Lower lobe of right lung (tissue), 2 donors: ENCODE results near the gene MOGAT3. TPM values are rescaled to one million over a fixed set of nuclear protein-coding genes. Genes with fewer than 3 reads are reported as not detected.

Experiments used
- ATAC-seq, 2 donors: fragments of 200-7000 bp; cut with Tn5 transposase; one replicate each; pipeline ENCODE4 v1.9.1; 2020 to 2022; ENCODE audit warnings: mild to moderate bottlenecking in 2 of 2, moderate library complexity in 2 of 2
- DNase-seq: peaks from one replicate; pipeline ENCODE4 v3.0.0-alpha.2; 2020
- H3K27ac ChIP-seq: fragments of 200-600 bp; one replicate; pipeline ENCODE4 v1.8.0; 2022
- H3K27me3 ChIP-seq: fragments of 200-600 bp; one replicate; pipeline ENCODE4 v1.8.0; 2022; ENCODE audit warnings: low read depth
- H3K36me3 ChIP-seq: fragments of 200-600 bp; one replicate; pipeline ENCODE4 v1.8.0; 2022; ENCODE audit warnings: mild to moderate bottlenecking
- H3K4me1 ChIP-seq: fragments of 200-600 bp; one replicate; pipeline ENCODE4 v1.8.0; 2022
- H3K4me3 ChIP-seq: fragments of 200-600 bp; one replicate; pipeline ENCODE4 v1.8.0; 2022; ENCODE audit warnings: mild to moderate bottlenecking
- H3K9me3 ChIP-seq: fragments of 200-600 bp; one replicate; pipeline ENCODE4 v1.8.0; 2022
- CTCF ChIP-seq: fragments of 200-600 bp; IDR thresholded peaks from one replicate; pipeline ENCODE4 v1.8.0; 2022; ENCODE audit warnings: antibody characterized with exemption, mild to moderate bottlenecking
- intact Hi-C: fragments of 100-400 bp; cut with DNase I; formaldehyde crosslinking; loops from one replicate; pipeline ENCODE4 v1.11.0; 2022
- total RNA-seq: library from RNA; stranded (reverse); fragmentation: NEBNext Ultra II Directional; extraction: Animal tissue kit (Norgen Biotek cat#: 25700); gene quantifications from one replicate; pipeline ENCODE4 v1.2.1, GENCODE V29; 2021
- donor health status: DM: no; HTN: yes; CAD: no; lungs with severe emphysema.

The MOGAT3 gene
- total RNA-seq, 1 donor from 2014 or later = not detected

- peak overlapping the region; percentile 94 for H3K4me3 ChIP-seq
These were observed 15.4 kb upstream of the MOGAT3 start for GRCh38 chr7:101216001-101216859.

GRCh38 chr7:101212014-101212413 lies 11.2 kb upstream of the MOGAT3 start:
- no peak for ATAC-seq
- TF ChIP-seq CTCF = no peak
- Histone ChIP-seq H3K4me3 (no peak overlapping the region), H3K27me3 (no peaks in the 10 kb centered on the region), H3K36me3 (peaks cover 85% of the 10 kb centered on the region), H3K4me1 (peaks cover 10% of the 10 kb centered on the region), H3K9me3 (no peaks in the 10 kb centered on the region), H3K27ac (no peak overlapping the region)
- DNase-seq = no peak
- intact Hi-C loops = no loop called here

More at GRCh38 chr7:101216001-101216859, 15.4 kb upstream of the MOGAT3 start:
- no peak for TF ChIP-seq CTCF
- H3K9me3 ChIP-seq = no peaks in the 10 kb centered on the region
- DNase-seq = peak; percentile 59
- intact Hi-C loops = no loop called here
- peak overlapping the region; percentile 93 for H3K27ac ChIP-seq
- peaks cover 30% of the 10 kb centered on the region for H3K4me1 ChIP-seq
- no peaks in the 10 kb centered on the region for H3K27me3 ChIP-seq
- peak; percentile 2 to 18 for ATAC-seq
- peaks cover 50% of the 10 kb centered on the region for H3K36me3 ChIP-seq

- no peak overlapping the region for H3K4me3 ChIP-seq
- peaks cover 90% of the 10 kb centered on the region for H3K36me3 ChIP-seq
- intact Hi-C loops = no loop called here
- peaks cover 7% of the 10 kb centered on the region for H3K4me1 ChIP-seq
- no peak overlapping the region for H3K27ac ChIP-seq
- no peaks in the 10 kb centered on the region for H3K27me3 ChIP-seq
- TF ChIP-seq CTCF = no peak
- DNase-seq = no peak
- no peaks in the 10 kb centered on the region for H3K9me3 ChIP-seq
- ATAC-seq = no peak
These were observed 10.7 kb upstream of the MOGAT3 start for GRCh38 chr7:101211501-101211900.

- Histone ChIP-seq H3K9me3 (no peaks in the 10 kb centered on the region), H3K36me3 (peaks cover 89% of the 10 kb centered on the region), H3K4me1 (no peaks in the 10 kb centered on the region), H3K4me3 (no peak overlapping the region), H3K27me3 (no peaks in the 10 kb centered on the region), H3K27ac (no peak overlapping the region)
- intact Hi-C loops = no loop called here
- no peak for DNase-seq
- no peak for TF ChIP-seq CTCF
- ATAC-seq = no peak
These were observed 9.3 kb upstream of the MOGAT3 start for GRCh38 chr7:101210143-101210542.

GRCh38 chr7:101208794-101209193 lies 8.0 kb upstream of the MOGAT3 start:
- no peaks in the 10 kb centered on the region for H3K4me1 ChIP-seq
- no peak for DNase-seq
- ATAC-seq = no peak
- TF ChIP-seq CTCF = no peak
- H3K27ac ChIP-seq = no peak overlapping the region
- H3K27me3 ChIP-seq = no peaks in the 10 kb centered on the region
- H3K4me3 ChIP-seq = no peak overlapping the region
- intact Hi-C loops = no loop called here
- no peaks in the 10 kb centered on the region for H3K9me3 ChIP-seq
- peaks cover 76% of the 10 kb centered on the region for H3K36me3 ChIP-seq
